Anterior cingulate cortex (tissue), 58 donors: Measurements from ENCODE around the gene BTN1A1.

ENCODE experiments used
- DNase-seq, 58 donors: peaks; one replicate each; lab custom pipeline; 2025; lab: John Stamatoyannopoulos, UW

BTN1A1 gene

DNA sequence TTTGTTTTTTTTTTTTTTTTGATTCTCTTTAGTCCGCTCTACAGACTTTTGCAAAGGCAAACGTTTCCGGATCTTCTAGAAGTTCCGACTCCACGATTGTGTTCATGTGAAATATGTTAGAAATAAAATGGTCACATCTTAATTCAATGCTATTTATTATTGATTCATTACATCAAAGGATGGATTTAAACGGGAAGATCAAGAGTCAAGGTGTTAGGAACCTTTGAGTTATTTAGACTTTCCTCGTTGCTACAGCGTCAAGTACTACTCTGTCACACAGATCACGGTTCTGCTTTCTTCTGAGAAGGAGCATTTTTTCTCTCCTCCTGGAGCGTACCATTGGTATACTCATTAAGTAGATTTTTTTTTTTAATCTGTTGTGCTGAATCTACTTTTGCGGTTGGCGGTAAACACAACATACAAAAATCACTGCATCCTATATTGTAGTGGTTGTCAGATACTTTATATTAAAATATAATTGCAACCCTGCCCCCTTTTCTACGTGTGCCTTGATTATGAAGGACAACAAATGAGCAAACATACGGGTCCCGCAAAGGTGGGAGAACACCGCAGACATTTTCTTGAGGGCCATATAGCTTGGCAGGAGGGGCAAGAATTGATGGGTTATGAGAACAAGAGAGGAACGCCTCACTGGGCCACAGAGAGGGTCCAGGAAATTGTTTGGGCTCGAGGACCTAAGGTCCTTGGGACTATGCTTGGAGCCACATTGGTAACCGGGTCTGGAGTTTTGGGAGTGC lies 55.6 kb downstream of the BTN1A1 start:
- DNase-seq = no peak

DNA sequence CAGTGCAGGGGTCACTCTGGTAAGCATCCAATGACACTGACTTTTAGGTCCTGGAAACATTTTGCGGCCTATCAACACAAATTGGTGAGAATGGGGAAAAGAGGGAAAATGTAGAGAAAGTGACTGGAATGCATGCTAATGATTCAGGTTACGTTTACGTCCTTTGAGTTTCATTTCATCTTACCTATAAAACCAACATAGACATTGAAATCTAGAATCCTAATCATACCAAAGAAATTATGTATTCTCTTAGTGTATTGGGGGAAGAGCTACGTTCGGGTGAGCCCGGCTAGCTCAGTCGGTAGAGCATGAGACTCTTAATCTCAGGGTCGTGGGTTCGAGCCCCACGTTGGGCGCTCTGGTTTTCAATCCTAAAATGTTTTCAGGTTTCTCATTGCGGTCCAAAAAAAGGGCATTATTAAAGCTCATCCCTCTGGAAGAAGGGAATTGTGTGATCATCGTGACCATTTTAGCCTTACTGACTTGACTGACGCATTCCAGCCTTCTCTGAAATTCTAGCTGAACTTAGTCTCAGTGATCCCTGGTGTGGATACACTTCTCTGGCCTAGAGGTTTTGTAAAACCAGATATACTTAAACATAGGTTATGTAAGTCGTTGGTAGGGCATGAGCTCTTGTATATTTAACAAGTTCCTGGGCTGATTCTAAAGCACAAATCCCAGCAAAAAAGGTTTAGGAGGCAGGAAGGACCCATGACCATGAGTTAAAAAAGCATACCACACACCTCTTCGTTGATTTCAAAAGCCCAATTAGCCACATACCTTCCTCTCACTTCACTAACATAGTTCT lies 56.4 kb downstream of the BTN1A1 start:
- DNase-seq = peak in 15 of 58 donors; percentile 4 to 43 (median 16)
